Kidney capillary endothelial cell (primary cell): ENCODE measurements around the gene CCDC158.

Experiments
- DNase-seq: peaks from one replicate; pipeline ENCODE4 v3.0.0-alpha.2; 2018; ENCODE audit warnings: low spot score

Gene CCDC158

DNA sequence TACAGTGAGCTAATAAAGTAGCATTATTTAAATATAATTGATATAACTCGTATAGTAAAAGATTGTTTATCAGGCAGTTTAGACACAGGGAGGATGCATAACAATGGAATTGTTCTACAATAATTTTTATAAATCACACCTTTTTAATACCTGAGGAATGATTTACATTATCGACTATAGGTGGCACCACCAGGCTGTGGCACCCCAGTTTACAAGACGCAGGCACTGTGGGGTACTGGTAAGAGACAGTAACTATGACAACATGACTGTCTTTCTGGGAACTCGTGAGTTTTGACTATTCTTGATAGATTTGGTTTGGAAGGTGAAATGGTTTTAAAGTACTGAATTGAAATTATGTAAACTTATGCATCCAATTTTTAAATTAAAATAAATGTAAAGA is 141.5 kb downstream of the CCDC158 start:
- no peak for DNase-seq

DNA sequence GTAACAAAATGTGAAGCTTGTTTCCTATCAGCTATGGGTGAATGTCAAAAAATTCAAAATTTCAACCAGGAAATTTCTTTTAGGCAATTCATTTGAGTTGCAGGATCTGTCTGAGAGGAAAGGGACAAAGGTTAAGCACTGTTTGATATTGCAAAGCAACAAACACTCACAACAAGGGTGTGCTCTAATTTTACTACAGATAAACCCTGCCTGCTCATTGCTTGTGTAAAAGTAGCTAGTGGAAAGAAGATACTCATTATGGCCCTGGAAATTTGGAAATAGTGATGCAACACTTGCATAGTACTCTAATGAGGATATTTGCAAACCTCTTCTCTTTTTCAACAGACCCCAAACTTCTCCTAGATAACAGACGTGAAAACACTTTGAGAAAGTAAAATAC is 142.4 kb downstream of the CCDC158 start:
- no peak for DNase-seq

GRCh38 chr4:76277667-76278066 is 143.3 kb downstream of the CCDC158 start:
- no peak for DNase-seq

GRCh38 chr4:76276813-76277212 is 144.1 kb downstream of the CCDC158 start:
- no peak for DNase-seq

GRCh38 chr4:76275486-76276124 is 145.3 kb downstream of the CCDC158 start:
- no peak for DNase-seq

DNA sequence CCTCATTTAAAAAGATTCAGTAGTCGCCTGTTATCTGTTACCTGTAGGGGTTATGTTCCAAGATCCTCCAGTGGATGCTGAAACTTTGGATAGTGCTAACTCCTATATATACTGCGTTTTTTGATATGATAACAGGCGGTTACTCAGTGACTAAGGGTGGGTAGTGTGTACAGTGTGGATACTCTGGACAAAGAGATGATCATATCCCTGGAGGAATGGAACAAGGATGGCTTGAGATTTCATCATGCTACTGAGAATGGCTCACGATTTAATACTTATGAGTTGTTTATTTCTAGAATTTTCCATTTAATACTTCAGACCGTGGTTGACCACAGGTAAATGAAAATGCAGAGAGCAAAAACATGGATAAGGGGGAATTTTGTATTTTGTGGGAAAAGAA is 147.9 kb downstream of the CCDC158 start:
- no peak for DNase-seq

DNA sequence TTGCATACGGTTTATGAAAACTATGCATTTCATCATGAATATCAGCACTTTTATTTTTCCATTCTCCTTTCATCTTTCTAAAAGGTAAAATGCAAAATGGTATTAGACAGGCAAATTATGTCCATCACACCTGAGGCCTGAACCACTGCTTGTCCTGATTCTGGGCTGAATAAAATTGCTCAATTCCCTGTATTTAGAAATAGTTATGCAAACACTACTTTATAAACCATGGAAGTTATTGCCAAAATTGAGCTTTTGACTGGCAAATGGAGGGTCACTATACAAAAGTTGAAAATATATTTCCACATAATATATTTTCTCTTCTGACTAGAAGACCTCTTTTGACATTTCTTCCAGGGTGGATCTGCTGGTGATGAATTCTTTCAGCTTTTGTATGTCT is 148.4 kb downstream of the CCDC158 start:
- DNase-seq: no peak

DNA sequence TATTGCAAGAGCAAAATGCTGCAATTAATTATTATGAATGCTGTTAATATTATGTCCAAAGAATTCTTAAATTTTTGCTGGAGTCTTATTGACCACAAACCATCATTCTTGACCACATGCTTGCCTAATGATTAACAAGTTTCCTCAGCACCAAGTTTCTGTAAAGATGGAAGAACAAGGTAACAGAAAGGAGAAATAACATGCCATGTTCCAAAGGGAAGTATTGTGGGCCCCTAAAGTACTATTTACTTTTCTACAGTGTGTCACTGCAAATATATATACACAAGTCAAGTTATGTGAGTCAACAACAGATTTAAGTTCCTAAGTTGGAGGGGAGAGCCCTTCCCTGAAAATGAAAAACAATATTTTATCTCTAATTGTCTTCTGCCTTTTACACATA is 148.9 kb downstream of the CCDC158 start:
- no peak for DNase-seq

GRCh38 chr4:76271248-76271647 is 149.7 kb downstream of the CCDC158 start:
- no peak for DNase-seq

GRCh38 chr4:76270244-76271175 is 150.4 kb downstream of the CCDC158 start:
- no peak for DNase-seq

- no peak for DNase-seq
Measured at GRCh38 chr4:76267811-76268210, 153.1 kb downstream of the CCDC158 start.

DNA sequence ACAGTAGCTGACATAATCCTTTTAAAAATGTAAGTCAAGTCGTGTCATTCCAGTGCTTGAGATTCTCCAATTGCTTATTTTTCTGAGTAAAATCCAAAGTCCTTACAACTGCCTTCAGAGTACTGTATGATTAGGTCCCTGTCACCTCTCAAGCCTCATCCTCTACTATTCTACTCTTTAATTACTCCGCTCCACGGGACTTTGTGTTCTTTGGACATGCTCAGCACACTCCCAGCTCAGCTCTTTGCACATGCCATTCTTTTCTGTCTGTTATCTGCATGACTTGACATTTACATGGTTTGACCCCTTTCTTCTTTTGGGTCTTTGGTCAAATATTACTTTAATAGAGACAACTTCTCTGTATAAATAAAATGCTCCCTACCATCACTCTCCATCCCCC is 154.3 kb downstream of the CCDC158 start:
- DNase-seq: no peak

GRCh38 chr4:76265631-76266218 is 155.2 kb downstream of the CCDC158 start:
- DNase-seq: no peak
